Measurements from ENCODE around the gene ETDC.

ETDC gene

DNA sequence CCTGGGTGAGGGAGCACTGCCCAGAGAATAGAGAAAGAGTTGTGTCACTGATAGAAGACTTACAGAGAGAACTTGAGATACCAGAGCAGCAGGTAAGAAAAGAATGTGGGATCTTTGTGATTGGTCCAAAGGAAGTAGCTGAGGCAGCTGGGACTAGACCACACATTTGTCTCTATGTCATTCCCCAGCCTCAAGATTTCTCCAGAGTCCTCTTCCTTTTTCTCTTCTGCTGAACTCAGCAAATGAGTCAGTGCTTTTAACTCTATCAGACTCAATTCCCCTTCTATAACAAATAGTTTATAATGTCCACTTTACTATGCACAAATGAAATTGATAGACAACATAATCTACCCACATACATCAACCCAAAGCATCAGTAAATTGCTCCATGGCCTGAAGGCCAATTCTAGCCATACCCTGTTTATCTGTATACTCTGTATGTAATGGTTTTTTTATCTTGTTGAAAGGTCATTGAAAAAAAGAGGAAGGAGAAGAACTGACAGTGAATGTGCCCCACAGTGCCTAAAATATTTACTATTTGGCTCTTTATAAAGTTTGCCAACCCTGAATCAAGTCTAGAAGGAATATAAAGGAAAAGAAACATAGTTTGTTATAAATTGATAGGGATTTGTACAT lies 38.2 kb downstream of the ETDC start:
- DNase-seq: no peak

DNA sequence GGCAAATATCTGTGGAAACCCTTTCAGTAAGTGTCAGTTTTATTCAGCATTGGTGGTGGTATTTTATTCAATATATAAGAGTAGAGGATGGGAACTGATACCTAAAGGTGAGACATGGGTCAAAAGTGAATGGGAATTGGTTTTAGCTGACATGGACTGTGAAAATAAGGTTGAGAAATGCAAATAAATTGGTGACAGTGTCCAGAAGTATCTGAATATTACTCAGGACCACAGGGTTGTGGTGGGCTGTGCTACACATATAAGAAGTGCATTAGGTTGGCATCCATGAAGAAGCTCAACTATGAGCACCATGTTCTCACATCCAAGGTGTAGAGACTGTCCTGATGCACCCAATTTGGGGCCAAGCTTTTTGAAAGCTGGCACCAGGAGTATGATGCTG lies 45.0 kb downstream of the ETDC start:
- no peak for DNase-seq
